ENCODE results near the gene BECN2.
A peak's percentile ranks its signal among the peaks of the same experiment; 100 is the strongest.

BECN2 gene

GRCh38 chr1:241997401-241997998, 39.9 kb downstream of the BECN2 start:
- FAIRE-seq (no peak), DNase-seq (ENCODE audit: insufficient read length, low spot score) (no peak)
- TF ChIP-seq POLR2A (IDR thresholded peaks at IDR 0.05; ENCODE audit: low read depth, low read length): no peak

DNA sequence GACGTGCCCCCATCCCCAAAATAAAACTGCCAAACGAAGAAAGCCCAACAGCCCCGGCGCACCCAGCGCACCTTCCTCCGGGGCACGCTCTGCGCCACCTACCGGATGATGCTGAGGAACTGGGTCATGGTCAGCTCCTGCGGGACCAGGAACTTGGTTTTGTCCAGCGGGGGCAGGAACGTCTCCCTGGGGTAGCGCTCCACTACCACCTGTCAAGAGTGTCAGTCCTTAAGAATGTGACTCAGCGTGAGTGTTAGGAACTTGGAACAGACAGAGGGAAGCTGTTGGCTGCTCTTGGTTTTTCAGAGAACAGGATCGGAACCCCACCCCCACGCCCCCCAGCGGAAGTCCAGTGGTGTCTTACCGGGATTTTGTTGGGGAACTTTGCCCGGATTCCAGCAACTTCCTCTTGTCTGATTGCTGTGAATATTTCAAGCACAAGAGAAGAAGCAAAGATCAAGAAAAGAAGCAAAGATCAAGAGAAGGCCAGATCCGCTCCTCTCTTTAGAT, 40.9 kb downstream of the BECN2 start:
- TF ChIP-seq POLR2A (IDR thresholded peaks at IDR 0.05; ENCODE audit: low read depth, low read length): no peak
- DNase-seq (ENCODE audit: insufficient read length, low spot score) (peak; percentile 67), FAIRE-seq (no peak)

DNA sequence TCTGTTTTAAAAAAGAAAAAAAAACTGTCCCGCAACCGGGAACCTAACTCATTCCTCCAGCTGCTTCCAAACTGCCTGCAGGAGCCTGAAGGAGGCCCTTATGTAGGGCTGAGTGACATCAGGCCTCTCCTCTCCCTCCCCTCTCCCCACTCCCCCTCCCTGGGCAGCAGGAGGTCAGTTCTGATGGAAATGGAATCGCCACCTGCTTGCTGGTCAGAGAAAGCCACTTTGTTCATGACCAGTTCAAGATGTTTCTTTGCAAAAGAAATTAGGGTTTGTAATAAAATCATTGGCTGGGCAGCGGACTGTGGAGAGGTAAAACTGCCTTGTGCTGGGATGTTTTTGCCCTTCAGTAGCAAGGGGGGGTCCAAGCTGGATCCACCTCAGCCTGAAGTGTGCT, 41.5 kb downstream of the BECN2 start, which contains the start of gene MAP1LC3C:
Gene MAP1LC3C (minus strand): TSS at position 73 of the 400 bp plus-strand sequence. CDS start 90 bp downstream, outside the sequence.
- FAIRE-seq (no peak), DNase-seq (ENCODE audit: insufficient read length, low spot score) (no peak)
- TF ChIP-seq POLR2A (IDR thresholded peaks at IDR 0.05; ENCODE audit: low read depth, low read length): no peak

- FAIRE-seq: no peak
- TF ChIP-seq POLR2A (IDR thresholded peaks at IDR 0.05; ENCODE audit: low read depth, low read length): no peak
- DNase-seq (ENCODE audit: insufficient read length, low spot score): no peak
These were observed 42.9 kb downstream of the BECN2 start for GRCh38 chr1:242000434-242000833.

DNA sequence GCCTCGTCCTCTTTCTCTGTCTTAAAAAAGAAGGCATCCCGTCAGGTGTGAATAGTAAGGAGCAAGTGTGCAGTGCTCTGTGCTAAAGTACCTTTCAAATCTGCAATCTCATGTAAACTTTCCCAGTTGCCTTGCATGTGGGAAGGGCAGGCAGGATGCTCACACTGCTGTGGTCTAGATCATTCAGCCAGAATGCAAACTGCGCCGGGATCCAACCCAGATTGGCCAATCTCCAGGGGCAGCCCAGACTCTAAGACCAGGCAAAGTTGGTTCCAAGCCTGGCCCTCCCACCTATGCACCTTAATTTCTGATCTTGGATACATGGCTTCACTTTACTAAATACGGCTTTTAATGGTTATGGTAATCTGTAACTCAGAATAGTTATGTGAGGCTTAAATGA, 44.5 kb downstream of the BECN2 start:
- no peak for FAIRE-seq
- TF ChIP-seq POLR2A (IDR thresholded peaks at IDR 0.05; ENCODE audit: low read depth, low read length): no peak
- no peak for DNase-seq (ENCODE audit: insufficient read length, low spot score)

DNA sequence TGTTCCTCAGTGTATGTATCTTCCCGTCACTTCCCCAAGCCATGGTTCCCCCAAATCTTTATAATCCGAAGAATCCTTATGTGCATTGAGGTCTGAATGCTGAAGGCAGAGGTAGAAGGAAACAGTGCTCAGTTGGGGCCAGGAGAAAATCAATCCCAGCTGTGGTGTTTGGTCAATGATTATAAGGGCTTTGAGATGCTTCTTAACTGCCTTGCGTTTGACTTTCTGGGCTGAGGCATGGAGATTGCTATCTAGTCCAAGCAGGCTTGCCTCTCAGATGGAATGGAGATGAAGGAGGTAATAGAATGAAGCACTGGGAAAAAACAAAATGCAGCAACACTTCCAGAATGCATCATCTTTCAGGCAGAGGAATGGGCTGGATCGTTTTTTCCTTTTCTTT, 44.9 kb downstream of the BECN2 start:
- FAIRE-seq (no peak), DNase-seq (ENCODE audit: insufficient read length, low spot score) (no peak)
- no peak for TF ChIP-seq POLR2A (IDR thresholded peaks at IDR 0.05; ENCODE audit: low read depth, low read length)

GRCh38 chr1:242004751-242005495, 47.4 kb downstream of the BECN2 start:
- no peak for FAIRE-seq
- TF ChIP-seq POLR2A (IDR thresholded peaks at IDR 0.05; ENCODE audit: low read depth, low read length): no peak
- DNase-seq (ENCODE audit: insufficient read length, low spot score): no peak

GRCh38 chr1:242005866-242006535, 48.4 kb downstream of the BECN2 start:
- TF ChIP-seq POLR2A (IDR thresholded peaks at IDR 0.05; ENCODE audit: low read depth, low read length): no peak
- DNase-seq (ENCODE audit: insufficient read length, low spot score): no peak
- no peak for FAIRE-seq

DNA sequence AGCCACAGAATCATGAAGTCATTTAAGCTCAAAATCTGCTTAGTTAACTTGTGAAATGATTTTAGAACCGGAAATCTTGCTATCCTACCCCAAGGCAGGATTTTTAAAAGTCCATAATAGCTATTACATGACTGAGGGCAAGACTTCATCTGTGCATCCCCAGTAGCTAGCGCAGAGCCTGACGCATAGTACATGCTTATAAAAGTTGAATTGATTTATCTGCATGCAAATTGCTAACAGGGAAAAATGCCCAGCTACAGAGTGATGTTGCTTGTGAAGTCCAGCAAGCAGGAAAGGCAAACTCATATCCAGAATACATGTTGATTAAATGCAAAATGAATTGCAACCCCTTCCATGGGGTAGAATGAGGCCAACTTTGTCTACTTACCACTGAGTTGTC, 49.4 kb downstream of the BECN2 start:
- TF ChIP-seq POLR2A (IDR thresholded peaks at IDR 0.05; ENCODE audit: low read depth, low read length): no peak
- DNase-seq (ENCODE audit: insufficient read length, low spot score): no peak
- no peak for FAIRE-seq
